GM19025 (cell line): ENCODE measurements around the gene PGAM5.

Experiments used
- ATAC-seq: cut with Tn5 transposase; IDR thresholded peaks from one replicate; pipeline ENCODE4 v1.9.1; 2021; ENCODE audit warnings: mild to moderate bottlenecking, low read depth, moderate library complexity; ENCODE audit not compliant: unreplicated experiment

The PGAM5 gene

GRCh38 chr12:132719141-132719953 lies 8.7 kb downstream of the PGAM5 start:
- no peak for ATAC-seq

- no peak for ATAC-seq
These were observed 9.3 kb downstream of the PGAM5 start for GRCh38 chr12:132719954-132720324.

GRCh38 chr12:132720606-132721345 lies 10.1 kb downstream of the PGAM5 start:
- ATAC-seq: no peak

- ATAC-seq: no peak
These were observed 12.5 kb downstream of the PGAM5 start for GRCh38 chr12:132723015-132723763.

GRCh38 chr12:132723764-132724140 lies 13.1 kb downstream of the PGAM5 start:
- ATAC-seq: no peak

GRCh38 chr12:132724506-132725241 lies 14.0 kb downstream of the PGAM5 start:
- no peak for ATAC-seq

- ATAC-seq: no peak
These were observed 15.7 kb downstream of the PGAM5 start for GRCh38 chr12:132726386-132726785.

GRCh38 chr12:132727091-132727794 lies 16.6 kb downstream of the PGAM5 start:
- no peak for ATAC-seq

GRCh38 chr12:132728502-132728901 lies 17.9 kb downstream of the PGAM5 start:
- ATAC-seq: no peak

- no peak for ATAC-seq
These were observed 19.1 kb downstream of the PGAM5 start for GRCh38 chr12:132729541-132730320.

GRCh38 chr12:132730353-132730752 lies 19.7 kb downstream of the PGAM5 start:
- no peak for ATAC-seq

- ATAC-seq: no peak
These were observed 20.9 kb downstream of the PGAM5 start for GRCh38 chr12:132731574-132731973.

- ATAC-seq: no peak
These were observed 23.6 kb downstream of the PGAM5 start for GRCh38 chr12:132734206-132734605.

- ATAC-seq: no peak
These were observed 24.9 kb downstream of the PGAM5 start for GRCh38 chr12:132735496-132735895.

GRCh38 chr12:132736378-132736777 lies 25.7 kb downstream of the PGAM5 start:
- ATAC-seq: no peak

GRCh38 chr12:132736913-132737312 lies 26.3 kb downstream of the PGAM5 start:
- no peak for ATAC-seq

GRCh38 chr12:132739600-132740312 lies 29.1 kb downstream of the PGAM5 start:
- no peak for ATAC-seq

- ATAC-seq: no peak
These were observed 29.6 kb downstream of the PGAM5 start for GRCh38 chr12:132740313-132740646.

- no peak for ATAC-seq
These were observed 30.0 kb downstream of the PGAM5 start for GRCh38 chr12:132740652-132741051.
